ENCODE measurements around the gene HTR3E. TPM values are rescaled to one million over a fixed set of nuclear protein-coding genes. Genes with fewer than 3 reads are reported as not detected.

Gene HTR3E
- total and polyA plus RNA-seq, 2 of the 13 experiments (the other 11 are each of a cell fraction or from before 2014, with no cell fraction given) = not detected

DNA sequence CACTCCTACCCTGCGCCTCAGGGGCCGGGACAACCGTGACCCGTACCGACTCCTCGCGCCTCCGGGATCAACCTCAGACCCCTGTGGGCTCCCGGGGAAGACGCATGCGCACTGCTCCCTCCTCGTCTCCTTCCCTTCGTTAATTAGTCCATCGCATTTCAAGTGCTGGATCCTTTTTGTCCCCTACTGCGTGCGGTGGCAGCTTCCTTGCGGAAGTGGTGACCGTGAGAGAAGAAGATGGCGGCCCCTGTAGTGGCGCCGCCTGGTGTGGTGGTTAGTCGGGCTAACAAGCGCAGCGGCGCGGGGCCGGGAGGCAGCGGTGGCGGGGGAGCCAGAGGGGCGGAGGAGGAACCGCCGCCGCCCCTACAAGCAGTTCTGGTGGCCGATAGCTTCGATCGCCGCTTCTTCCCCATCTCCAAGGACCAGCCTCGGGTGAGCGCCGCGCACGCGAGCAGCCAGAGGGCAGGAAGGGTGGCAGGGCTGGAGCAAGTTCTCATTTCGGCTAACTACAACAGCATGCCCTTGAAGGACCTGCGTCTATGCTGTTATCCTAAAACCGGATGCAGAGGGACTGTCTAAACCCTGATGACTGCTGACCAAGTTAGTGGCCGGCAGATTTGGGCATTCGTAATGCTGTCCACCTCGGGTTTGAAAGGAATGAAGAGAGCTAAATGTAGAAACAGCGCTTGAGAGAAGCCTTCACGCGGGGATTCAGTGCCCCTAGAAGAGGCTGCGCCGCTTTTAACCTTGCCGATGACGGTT lies 38.5 kb downstream of the HTR3E start, which contains the start of gene EIF2B5 (continued):
- TF ChIP-seq ARNT2 (CRISPR knock-in tag; IDR thresholded peaks at IDR 0.05; ENCODE audit: low read depth) = peak; percentile 91
- TF ChIP-seq RFX3 (CRISPR knock-in tag; IDR thresholded peaks at IDR 0.05) = no peak
- TF ChIP-seq KLF12 (CRISPR knock-in tag; IDR thresholded peaks at IDR 0.05; ENCODE audit: borderline replicate concordance) = peak; percentile 26; the same call in 1 of the 2 replicates
- TF ChIP-seq, protein P1, sequence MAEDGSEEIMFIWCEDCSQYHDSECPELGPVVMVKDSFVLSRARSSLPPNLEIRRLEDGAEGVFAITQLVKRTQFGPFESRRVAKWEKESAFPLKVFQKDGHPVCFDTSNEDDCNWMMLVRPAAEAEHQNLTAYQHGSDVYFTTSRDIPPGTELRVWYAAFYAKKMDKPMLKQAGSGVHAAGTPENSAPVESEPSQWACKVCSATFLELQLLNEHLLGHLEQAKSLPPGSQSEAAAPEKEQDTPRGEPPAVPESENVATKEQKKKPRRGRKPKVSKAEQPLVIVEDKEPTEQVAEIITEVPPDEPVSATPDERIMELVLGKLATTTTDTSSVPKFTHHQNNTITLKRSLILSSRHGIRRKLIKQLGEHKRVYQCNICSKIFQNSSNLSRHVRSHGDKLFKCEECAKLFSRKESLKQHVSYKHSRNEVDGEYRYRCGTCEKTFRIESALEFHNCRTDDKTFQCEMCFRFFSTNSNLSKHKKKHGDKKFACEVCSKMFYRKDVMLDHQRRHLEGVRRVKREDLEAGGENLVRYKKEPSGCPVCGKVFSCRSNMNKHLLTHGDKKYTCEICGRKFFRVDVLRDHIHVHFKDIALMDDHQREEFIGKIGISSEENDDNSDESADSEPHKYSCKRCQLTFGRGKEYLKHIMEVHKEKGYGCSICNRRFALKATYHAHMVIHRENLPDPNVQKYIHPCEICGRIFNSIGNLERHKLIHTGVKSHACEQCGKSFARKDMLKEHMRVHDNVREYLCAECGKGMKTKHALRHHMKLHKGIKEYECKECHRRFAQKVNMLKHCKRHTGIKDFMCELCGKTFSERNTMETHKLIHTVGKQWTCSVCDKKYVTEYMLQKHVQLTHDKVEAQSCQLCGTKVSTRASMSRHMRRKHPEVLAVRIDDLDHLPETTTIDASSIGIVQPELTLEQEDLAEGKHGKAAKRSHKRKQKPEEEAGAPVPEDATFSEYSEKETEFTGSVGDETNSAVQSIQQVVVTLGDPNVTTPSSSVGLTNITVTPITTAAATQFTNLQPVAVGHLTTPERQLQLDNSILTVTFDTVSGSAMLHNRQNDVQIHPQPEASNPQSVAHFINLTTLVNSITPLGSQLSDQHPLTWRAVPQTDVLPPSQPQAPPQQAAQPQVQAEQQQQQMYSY (CRISPR knock-in tag; IDR thresholded peaks at IDR 0.05) = no peak; the same call in 1 of the 2 replicates
- TF ChIP-seq, protein P2, sequence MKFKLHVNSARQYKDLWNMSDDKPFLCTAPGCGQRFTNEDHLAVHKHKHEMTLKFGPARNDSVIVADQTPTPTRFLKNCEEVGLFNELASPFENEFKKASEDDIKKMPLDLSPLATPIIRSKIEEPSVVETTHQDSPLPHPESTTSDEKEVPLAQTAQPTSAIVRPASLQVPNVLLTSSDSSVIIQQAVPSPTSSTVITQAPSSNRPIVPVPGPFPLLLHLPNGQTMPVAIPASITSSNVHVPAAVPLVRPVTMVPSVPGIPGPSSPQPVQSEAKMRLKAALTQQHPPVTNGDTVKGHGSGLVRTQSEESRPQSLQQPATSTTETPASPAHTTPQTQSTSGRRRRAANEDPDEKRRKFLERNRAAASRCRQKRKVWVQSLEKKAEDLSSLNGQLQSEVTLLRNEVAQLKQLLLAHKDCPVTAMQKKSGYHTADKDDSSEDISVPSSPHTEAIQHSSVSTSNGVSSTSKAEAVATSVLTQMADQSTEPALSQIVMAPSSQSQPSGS (CRISPR knock-in tag; IDR thresholded peaks at IDR 0.05) = peak; percentile 79
- peak; percentile 94 for TF ChIP-seq ZNF572 (CRISPR knock-in tag; IDR thresholded peaks at IDR 0.05)
- peak; percentile 78; the same call in 1 of the 2 replicates for TF ChIP-seq GZF1 (CRISPR knock-in tag; IDR thresholded peaks at IDR 0.05)
- TF ChIP-seq TEAD2 (CRISPR knock-in tag; IDR thresholded peaks at IDR 0.05) = no peak
- TF ChIP-seq ZNF761 (CRISPR knock-in tag; conservative IDR thresholded peaks at IDR 0.05) = no peak
- TF ChIP-seq GLI4 (CRISPR knock-in tag; IDR thresholded peaks at IDR 0.05; ENCODE audit: borderline replicate concordance) = no peak; the same call in 1 of the 2 replicates
- TF ChIP-seq CCDC6 (CRISPR knock-in tag; IDR thresholded peaks at IDR 0.05) = 0 out of 2 replicates have a peak, but pooled peaks have one; percentile 76
- TF ChIP-seq KLF16 (CRISPR knock-in tag; IDR thresholded peaks at IDR 0.05) = peak in 1 of 2 experiments; percentile 93; a peak in 2 of 4 replicates
- TF ChIP-seq SRY (CRISPR knock-in tag; IDR thresholded peaks at IDR 0.05) = no peak
- no peak for TF ChIP-seq SP1 (IDR thresholded peaks at IDR 0.05)
- no peak for TF ChIP-seq SP1 (CRISPR knock-in tag; IDR thresholded peaks at IDR 0.05)
- peak; percentile 21 for TF ChIP-seq ZNF441 (CRISPR knock-in tag; IDR thresholded peaks at IDR 0.05; ENCODE audit: borderline replicate concordance)
- peak; percentile 65; the same call in 1 of the 2 replicates for TF ChIP-seq ZNF674 (CRISPR knock-in tag; IDR thresholded peaks at IDR 0.05; ENCODE audit: low read depth)
- no peak for TF ChIP-seq ZNF672 (CRISPR knock-in tag; IDR thresholded peaks at IDR 0.05)
- peak; percentile 75; the same call in 1 of the 2 replicates for TF ChIP-seq STAT5B (CRISPR knock-in tag; IDR thresholded peaks at IDR 0.05)
- TF ChIP-seq ZFYVE20 (CRISPR knock-in tag; IDR thresholded peaks at IDR 0.05; ENCODE audit: borderline replicate concordance, low read depth) = no peak; the same call in 1 of the 2 replicates
- no peak for TF ChIP-seq ZNF337 (CRISPR knock-in tag; IDR thresholded peaks at IDR 0.05; ENCODE audit: borderline replicate concordance, low read depth)
- TF ChIP-seq RFXAP (CRISPR knock-in tag; IDR thresholded peaks at IDR 0.05; ENCODE audit: borderline replicate concordance) = no peak
- TF ChIP-seq IRX3 (CRISPR knock-in tag; IDR thresholded peaks at IDR 0.05; ENCODE audit: borderline replicate concordance, low read depth) = no peak
- TF ChIP-seq ZNF484 (CRISPR knock-in tag; IDR thresholded peaks at IDR 0.05; ENCODE audit: borderline replicate concordance, low read depth) = no peak
- peak; percentile 95 for TF ChIP-seq KMT2B (CRISPR knock-in tag; IDR thresholded peaks at IDR 0.05)
- TF ChIP-seq NFATC3 (CRISPR knock-in tag; IDR thresholded peaks at IDR 0.05) = no peak
- peak; percentile 68; the same call in 1 of the 2 replicates for TF ChIP-seq ZZZ3 (CRISPR knock-in tag; IDR thresholded peaks at IDR 0.05; ENCODE audit: borderline replicate concordance)

Measured in HepG2 (cell line).